Peyer's patch (tissue), 4 donors: Measurements from ENCODE around the gene ZNF511. TPM values are rescaled to one million over a fixed set of nuclear protein-coding genes. Genes with fewer than 3 reads are reported as not detected.

Source experiments
- DNase-seq, 3 donors: peaks; one replicate each; pipeline ENCODE4 v3.0.0-alpha.2; 2017 to 2019
- H3K27ac ChIP-seq, 4 donors: fragments of 200-600 bp; sonication (generic); one replicate each; pipeline ENCODE4 v1.5.1; 2016 to 2019
- H3K27me3 ChIP-seq, 2 donors: fragments of 200-600 bp; sonication (generic); one replicate each; pipeline ENCODE4 v1.5.1; 2019
- H3K36me3 ChIP-seq, 3 donors: fragments of 200-600 bp; sonication (generic); one replicate each; pipeline ENCODE4 v1.5.1; 2016 to 2019
- H3K4me1 ChIP-seq, 4 donors: fragments of 200-600 bp; sonication (generic); one replicate each; pipeline ENCODE4 v1.5.1; 2016 to 2019
- H3K4me3 ChIP-seq, 4 donors: fragments of 200-600 bp; sonication (generic); 1 replicate in 3 of 4; 2 replicates in 1 of 4; pipeline ENCODE4 v1.5.1; 2016 to 2019; ENCODE audit warnings: mild to moderate bottlenecking in 1 of 4
- H3K9me3 ChIP-seq, 4 donors: fragments of 200-600 bp; sonication (generic); one replicate each; pipeline ENCODE4 v1.5.1; 2016 to 2019; ENCODE audit warnings: mild to moderate bottlenecking in 1 of 4
- POLR2A ChIP-seq, 2 donors: fragments of 450-650 bp; IDR thresholded peaks; one replicate each; pipeline ENCODE4 v1.5.1; 2017; ENCODE audit warnings: antibody characterized with exemption in 2 of 2, mild to moderate bottlenecking in 2 of 2, moderate library complexity in 2 of 2
- total RNA-seq, 4 donors: library from RNA; depleted of rRNA; stranded (reverse); fragments of >200 nt; gene quantifications; one replicate each; pipeline ENCODE4 v1.1.0, GENCODE V29; 2016
- TF ChIP-seq, protein P1 (sequence below), 6 experiments: fragments of 450-650 bp in 4 of 6; fragments of 200-600 bp in 2 of 6; sonication (generic) in 1 of 6; IDR thresholded peaks; one replicate each; pipeline ENCODE4 v1.5.1; 2017 to 2019; ENCODE audit warnings: antibody characterized with exemption in 6 of 6, mild to moderate bottlenecking in 3 of 6, moderate library complexity in 1 of 6

ZNF511 gene
- total RNA-seq, 4 donors from 2014 or later, result 25.7 to 42.9 (median 30.5) TPM

DNA sequence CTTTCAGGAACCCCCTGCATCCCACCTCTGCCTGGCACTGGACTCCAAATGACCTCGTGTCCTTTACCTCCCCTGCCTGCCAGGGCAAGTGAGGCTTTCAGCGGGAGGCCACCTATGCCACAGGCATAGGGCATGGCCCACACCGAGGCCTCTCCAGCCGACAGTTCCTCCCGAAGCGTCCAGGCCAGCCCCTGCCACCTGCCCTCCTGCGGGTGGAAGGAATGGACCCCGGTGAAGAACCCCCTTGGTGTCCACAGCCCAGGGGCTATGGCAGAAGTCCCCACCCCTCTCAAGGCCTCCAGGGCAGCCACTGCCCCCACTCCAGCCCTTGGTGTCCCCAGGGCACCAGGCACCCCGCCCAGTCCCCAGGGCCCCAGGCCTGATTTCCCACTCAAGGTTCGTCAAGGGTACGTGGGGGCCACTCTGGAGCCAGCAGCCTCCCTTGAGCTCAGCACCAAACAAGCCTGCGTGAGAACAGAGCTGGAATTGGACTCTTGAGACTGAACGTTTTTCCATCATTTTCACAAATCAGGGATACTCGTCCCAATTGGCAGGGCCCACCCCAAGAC is 46.0 kb downstream of the ZNF511 start:
- peaks cover 7 to 25% (median 10%) of the 10 kb centered on the region in 4 donors for H3K4me1 ChIP-seq
- no peaks in the 10 kb centered on the region for H3K27me3 ChIP-seq
- H3K9me3 ChIP-seq, result no peaks in the 10 kb centered on the region
- no peak overlapping the region for H3K4me3 ChIP-seq
- H3K36me3 ChIP-seq, result peaks cover 0 to 29% (median 0%) of the 10 kb centered on the region in 3 donors
- DNase-seq, result no peak
- TF ChIP-seq, protein P1, sequence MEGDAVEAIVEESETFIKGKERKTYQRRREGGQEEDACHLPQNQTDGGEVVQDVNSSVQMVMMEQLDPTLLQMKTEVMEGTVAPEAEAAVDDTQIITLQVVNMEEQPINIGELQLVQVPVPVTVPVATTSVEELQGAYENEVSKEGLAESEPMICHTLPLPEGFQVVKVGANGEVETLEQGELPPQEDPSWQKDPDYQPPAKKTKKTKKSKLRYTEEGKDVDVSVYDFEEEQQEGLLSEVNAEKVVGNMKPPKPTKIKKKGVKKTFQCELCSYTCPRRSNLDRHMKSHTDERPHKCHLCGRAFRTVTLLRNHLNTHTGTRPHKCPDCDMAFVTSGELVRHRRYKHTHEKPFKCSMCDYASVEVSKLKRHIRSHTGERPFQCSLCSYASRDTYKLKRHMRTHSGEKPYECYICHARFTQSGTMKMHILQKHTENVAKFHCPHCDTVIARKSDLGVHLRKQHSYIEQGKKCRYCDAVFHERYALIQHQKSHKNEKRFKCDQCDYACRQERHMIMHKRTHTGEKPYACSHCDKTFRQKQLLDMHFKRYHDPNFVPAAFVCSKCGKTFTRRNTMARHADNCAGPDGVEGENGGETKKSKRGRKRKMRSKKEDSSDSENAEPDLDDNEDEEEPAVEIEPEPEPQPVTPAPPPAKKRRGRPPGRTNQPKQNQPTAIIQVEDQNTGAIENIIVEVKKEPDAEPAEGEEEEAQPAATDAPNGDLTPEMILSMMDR (IDR thresholded peaks at IDR 0.05), result no peak
- no peak for TF ChIP-seq POLR2A (IDR thresholded peaks at IDR 0.05)
- H3K27ac ChIP-seq, result no peak overlapping the region

- no peaks in the 10 kb centered on the region for H3K27me3 ChIP-seq
- H3K36me3 ChIP-seq, result peaks cover 0 to 29% (median 0%) of the 10 kb centered on the region in 3 donors
- H3K27ac ChIP-seq, result no peak overlapping the region
- H3K4me1 ChIP-seq, result peaks cover 7 to 27% (median 10%) of the 10 kb centered on the region in 4 donors
- TF ChIP-seq, protein P1 (IDR thresholded peaks at IDR 0.05), result no peak
- no peak for TF ChIP-seq POLR2A (IDR thresholded peaks at IDR 0.05)
- DNase-seq, result no peak
- H3K9me3 ChIP-seq, result no peaks in the 10 kb centered on the region
- H3K4me3 ChIP-seq, result no peak overlapping the region
Measured at GRCh38 chr10:133355266-133355665, 46.6 kb downstream of the ZNF511 start.

GRCh38 chr10:133355991-133356390 is 47.3 kb downstream of the ZNF511 start:
- Histone ChIP-seq H3K36me3 (peaks cover 0 to 27% (median 0%) of the 10 kb centered on the region in 3 donors), H3K27me3 (no peaks in the 10 kb centered on the region), H3K4me3 (peak overlapping the region in 2 of 4 donors; percentile 89 to 96), H3K9me3 (no peaks in the 10 kb centered on the region), H3K27ac (no peak overlapping the region), H3K4me1 (peaks cover 7 to 34% (median 10%) of the 10 kb centered on the region in 4 donors)
- no peak for DNase-seq
- TF ChIP-seq, protein P1 (IDR thresholded peaks at IDR 0.05), result no peak
- no peak for TF ChIP-seq POLR2A (IDR thresholded peaks at IDR 0.05)

DNA sequence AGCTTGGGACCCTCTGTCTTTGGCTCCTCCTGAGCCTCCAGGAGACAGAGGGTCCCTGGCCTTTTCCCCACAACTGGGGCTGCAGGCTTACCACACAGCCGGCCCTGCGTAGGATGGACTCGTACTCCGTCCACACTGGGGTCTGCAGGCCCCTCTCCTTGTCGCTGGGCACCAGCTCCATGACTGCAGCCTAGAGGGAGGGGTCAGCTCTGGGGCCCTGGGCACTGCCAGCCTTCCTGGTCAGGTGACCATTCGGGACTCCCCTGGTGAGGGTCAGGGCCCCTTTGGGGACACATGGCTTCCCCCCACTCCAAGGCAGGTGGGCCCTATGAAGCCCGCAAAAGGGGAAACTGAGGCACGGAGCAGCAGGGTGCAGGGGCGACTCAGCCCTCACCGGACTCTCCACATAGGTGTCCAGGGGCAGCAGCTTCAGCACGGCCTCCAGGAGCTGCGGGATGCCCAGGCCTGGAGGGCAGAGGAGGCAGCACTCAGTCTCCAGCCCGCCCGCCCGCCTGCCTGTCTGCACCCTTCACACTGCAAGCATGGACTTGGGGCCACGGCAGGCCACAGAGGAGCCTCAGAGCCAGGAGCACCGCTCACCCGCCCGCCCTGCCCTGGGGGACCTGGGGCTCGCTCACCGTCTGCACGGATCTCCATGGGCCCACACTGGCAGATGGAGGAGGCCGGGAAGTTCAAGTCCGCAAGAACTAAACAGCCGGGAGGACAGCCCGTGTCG is 48.0 kb downstream of the ZNF511 start:
- Histone ChIP-seq H3K27ac (peak overlapping the region; percentile 76 to 97 (median 84)), H3K4me1 (peaks cover 7 to 39% (median 10%) of the 10 kb centered on the region in 4 donors), H3K4me3 (peak overlapping the region; percentile 73 to 96 (median 85)), H3K9me3 (no peaks in the 10 kb centered on the region), H3K36me3 (peaks cover 0 to 20% (median 0%) of the 10 kb centered on the region in 3 donors), H3K27me3 (no peaks in the 10 kb centered on the region)
- no peak for DNase-seq
- TF ChIP-seq, protein P1 (IDR thresholded peaks at IDR 0.05), result no peak
- TF ChIP-seq POLR2A (IDR thresholded peaks at IDR 0.05), result no peak

- H3K9me3 ChIP-seq, result no peaks in the 10 kb centered on the region
- peaks cover 0 to 19% (median 0%) of the 10 kb centered on the region in 3 donors for H3K36me3 ChIP-seq
- H3K4me1 ChIP-seq, result peaks cover 7 to 39% (median 10%) of the 10 kb centered on the region in 4 donors
- peak within 1 kb of the TSS; percentile 76 to 97 (median 84) for H3K27ac ChIP-seq
- DNase-seq, result peak; percentile 71 to 82 (median 82)
- no peaks in the 10 kb centered on the region for H3K27me3 ChIP-seq
- TF ChIP-seq, protein P1 (IDR thresholded peaks at IDR 0.05), result peak in 1 of 6 experiments; percentile 30
- peak; percentile 27 to 50 for TF ChIP-seq POLR2A (IDR thresholded peaks at IDR 0.05)
- peak within 1 kb of the TSS; percentile 73 to 96 (median 85) for H3K4me3 ChIP-seq
Measured at GRCh38 chr10:133357285-133358161, 48.8 kb downstream of the ZNF511 start, which contains the start of gene FUOM. Gene FUOM (minus strand): TSS chr10:133358019. CDS start chr10:133358007, 12 bp downstream.
